HG02588 (cell line): ENCODE data around the gene CRNKL1.
"Not testable (repeated sequence)": the region's sequence is repeated elsewhere in the genome, so short reads cannot be mapped to it uniquely, and the experiment has no call there.

ENCODE experiments used
- ATAC-seq: cut with Tn5 transposase; IDR thresholded peaks from one replicate; pipeline ENCODE4 v1.9.1; 2021; ENCODE audit warnings: mild to moderate bottlenecking, moderate library complexity; ENCODE audit not compliant: unreplicated experiment

Gene CRNKL1

DNA sequence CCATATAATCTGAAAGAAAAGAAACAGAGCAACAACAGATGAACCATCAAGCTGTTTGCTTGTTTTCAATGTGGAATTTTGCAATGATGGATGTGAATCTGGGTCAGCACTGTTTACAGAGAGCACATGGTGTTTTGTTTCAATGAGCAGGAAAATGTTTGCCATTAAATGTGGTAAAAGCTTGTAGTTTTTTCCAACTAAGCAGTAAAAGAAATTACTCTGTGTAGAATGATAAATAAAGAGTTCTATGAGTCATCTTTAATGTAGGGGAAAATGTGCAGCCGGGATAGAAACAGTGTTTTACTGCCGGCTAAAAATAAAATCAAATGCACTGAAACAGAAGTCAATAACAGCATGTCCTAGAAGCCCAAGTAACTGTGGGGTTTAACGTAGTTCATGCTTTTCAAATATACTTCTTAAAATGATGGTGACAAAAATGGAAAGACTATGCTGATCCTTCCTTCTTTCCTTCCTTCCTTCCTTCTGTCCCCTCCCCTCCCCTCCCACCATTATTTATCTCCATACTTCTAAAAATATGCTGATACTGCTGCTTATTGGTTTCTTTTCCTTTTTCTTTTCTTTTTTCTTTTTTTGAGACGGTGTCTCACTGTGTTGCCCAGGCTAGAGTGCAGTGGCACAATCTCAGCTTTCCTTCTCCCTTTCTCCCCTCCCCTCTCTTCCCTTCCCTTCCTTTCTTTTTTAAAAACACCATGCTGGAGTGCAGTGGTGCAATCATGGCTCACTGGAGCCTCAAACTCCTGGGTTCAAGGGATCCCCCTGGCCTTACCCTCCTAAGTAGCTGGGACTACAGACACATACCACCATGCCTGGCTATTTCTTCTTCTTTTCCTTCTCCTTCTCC is 41.4 kb downstream of the CRNKL1 start:
- ATAC-seq = no peak

DNA sequence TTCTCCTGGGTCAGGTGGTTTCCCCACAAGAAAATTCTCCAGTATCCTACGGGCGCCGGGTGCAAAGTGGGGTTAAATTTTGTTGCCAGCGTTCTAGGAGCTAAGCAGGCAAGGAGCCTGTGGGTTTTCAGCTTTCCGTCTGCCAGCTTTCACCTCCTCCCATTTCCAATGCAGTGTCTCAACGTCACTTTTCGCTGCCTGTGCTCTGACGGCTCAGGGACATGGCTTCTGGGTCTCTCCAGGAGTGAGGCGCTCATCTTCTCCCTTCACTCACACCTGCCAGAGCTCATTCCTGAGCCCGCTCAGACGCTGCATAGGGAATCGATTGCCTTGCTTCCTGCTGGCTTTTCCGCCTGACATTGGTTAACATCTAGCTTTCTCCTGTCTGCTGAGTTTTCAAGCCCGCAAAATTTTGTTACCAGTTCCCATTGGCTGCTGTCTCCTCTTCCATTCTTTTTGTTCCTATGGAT is 42.4 kb downstream of the CRNKL1 start:
- ATAC-seq = no peak

DNA sequence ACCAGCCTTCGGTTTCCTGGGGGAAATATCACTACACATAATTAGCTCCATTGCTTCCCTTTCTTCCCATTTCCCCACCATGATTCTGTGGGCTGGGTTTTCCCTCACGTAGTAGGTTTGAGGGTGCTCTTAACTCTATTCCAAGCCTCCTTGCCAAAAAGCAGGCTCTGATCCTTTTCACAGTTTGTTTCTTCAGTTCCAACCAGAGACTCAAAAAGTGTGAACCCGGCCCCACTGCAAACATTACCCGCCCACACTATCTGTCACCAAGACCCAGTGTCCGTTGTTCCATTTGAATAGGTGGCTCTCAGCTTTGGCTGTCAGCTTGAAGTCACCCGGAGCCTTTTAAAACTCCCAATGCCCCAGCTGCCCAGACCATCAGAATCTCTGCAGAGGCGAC is 46.9 kb downstream of the CRNKL1 start:
- ATAC-seq = no peak

DNA sequence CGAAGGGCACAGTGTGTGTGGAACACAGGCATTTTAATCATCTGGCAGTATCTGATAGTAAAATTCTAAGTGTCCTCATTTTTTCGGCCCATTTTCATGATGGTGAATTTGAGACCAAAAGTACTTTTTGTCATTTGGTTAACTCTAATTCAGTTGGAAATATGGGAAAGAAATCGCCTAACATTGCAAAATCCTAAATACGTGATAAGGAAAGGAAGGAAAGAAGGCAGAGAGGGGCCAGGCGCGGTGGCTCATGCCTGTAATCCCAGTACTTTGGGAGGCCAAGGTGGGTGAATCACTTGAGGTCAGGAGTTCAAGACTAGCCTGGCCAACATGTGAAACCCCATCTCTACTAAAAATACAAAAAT is 48.3 kb downstream of the CRNKL1 start:
- not testable (repeated sequence) for ATAC-seq

DNA sequence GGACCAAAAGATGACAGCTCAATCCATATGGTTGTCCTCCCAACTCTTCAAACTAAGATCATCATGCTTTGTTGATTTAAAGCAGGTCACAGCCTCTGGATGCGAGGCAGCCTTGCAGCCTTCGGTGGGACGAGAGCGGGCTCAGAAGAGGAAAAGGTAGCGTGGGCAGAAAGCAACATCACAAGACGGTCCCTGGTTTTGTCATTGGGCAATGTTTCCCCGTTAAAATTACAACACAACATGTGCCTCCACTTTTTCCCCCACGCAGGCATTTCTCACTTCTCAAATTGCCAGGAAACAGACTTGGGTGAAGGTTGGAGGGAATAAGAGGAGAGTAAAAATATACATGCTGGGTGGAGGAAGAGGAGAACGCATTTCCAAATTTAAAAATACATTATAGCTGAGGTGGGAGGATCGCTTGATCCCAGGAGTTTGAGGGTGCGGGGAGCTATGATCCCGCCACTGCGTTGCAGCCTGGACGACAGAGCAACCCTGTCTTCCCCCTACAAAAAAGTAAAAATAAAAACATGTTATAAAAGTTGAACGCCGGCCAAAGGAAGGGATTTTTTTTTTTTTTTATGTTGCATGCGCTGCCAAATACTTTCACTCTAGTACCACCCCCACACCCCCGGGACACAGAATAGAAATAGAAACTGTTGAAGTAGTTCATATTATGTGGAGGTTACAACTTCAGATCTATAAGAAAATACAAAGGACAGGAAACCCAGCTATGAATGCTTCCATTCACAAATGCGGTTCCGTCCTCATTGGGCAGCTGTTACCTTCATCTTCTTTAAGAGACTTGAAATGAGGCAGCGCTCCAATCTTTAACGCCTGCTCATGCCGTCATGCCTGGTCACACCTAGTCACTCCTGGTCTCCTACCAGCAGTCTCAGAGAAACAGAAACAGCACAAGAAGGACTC is 49.0 kb downstream of the CRNKL1 start:
- no peak for ATAC-seq

DNA sequence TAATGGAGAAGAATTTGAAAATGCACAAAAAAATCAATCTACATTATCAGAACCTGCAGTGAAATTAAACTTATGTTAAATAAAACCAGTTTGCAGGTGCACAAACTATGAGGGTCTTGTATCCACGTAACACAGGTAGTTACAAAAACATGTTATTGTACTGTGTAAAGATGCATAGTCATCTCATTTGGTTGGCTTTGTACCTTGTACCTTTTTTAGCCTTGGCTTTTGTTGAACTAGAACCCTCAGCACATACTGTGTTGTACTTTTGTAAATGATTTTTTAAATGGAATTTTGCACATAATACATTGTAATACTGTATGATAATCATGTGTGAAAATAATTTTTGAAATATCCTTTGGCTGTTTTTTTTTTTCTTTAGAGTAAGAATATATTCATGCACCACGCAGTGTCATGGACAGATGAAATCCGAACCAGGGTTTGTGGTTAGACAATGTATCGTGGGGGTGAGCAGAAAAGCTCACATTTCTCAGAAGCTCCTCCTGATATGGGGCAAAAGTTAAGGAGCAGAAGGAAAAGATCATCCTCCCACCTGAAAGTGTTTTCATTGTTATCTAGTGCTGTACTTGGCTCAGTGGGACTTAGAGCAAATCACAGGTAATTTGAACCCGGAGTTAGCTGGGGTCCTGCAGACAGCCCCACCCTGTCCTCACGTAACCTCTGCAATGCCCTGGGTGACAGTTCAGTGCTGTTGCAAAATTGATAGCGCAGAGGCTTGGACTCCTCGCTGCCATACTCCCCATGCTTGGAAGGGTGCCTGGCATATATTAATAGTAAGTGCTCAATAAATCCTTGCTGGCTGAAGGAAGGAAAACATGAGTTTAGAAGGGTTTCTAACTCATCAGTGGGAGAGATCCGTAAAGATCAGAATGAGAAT is 49.9 kb downstream of the CRNKL1 start:
- ATAC-seq = no peak

DNA sequence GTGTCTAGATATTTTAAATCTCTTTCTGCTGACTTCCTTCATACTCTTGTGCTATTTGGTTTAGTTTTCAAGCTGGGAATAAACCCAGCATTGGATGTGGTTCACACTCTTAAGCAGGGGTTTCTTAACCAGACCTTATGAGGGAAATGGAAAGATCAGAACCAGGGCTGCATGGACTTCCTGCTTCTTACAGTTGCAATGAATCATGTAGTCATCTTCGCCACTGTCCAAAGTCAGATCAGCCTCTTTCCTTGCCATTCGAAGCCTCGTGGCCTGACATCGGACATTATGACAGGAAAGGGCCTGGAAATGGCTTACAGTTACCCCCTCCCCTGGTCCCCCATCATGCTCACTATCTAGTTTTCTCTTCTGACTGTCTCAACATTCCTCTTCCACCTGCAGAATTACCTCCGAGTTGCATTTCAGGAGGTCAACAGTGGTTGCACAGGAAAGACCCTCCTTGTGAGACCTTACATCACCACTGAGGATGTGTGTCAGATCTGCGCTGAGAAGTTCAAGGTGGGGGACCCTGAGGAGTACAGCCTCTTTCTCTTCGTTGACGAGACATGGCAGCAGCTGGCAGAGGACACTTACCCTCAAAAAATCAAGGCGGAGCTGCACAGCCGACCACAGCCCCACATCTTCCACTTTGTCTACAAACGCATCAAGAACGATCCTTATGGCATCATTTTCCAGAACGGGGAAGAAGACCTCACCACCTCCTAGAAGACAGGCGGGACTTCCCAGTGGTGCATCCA is 51.9 kb downstream of the CRNKL1 start:
- no peak for ATAC-seq

DNA sequence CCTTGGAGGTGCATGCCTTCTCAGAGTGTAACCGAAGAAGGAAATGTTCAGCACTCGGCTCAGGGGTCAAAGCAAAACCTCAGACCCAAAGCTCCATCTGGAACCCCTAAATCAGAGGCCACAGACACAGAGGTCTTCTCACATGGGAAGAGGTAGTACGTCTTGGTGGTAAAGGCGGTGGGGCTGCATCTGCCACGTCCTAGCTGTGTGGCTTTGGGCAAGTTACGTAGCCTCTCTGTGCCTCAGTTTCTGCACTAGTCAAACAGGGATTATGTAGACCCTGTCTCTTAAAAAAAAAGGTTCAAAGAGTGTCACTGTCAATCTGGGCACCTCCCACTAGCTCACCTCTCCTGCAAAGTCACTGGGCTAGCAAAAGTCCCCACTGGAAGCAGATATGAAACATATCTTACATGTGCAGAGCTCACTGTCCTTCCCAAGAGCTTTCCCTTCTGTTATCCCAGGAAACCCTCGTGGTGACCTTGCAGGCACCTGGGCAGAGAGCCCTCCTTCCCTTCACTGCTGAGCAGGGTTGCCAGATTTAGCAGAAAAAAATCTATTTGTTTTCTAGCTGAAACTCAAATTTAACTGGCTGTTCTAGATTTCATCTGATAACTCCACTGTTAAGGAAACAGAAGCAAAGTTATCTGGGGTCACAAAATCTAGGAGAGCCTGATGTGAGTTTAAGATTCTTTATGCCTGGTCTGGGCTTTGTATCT is 53.1 kb downstream of the CRNKL1 start:
- ATAC-seq = no peak

DNA sequence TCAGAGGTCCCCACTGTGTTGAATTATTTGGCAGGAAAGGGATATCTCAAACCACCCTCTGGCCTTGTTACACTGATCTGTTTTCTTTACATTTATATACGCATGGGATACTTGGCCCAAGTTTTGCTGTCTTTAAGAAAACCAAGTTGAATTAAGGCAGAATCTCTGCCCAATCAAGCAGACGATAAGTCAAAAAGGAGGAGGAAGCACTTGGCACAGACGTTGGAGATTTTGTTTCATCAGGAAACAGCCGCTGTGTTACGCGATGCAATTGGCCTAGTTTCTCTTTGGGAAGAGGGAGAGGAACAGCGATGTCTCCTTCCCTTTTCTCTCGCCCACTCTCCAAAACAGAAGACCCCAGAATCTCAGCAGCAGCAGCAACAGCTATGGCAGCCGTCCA is 55.3 kb downstream of the CRNKL1 start:
- no peak for ATAC-seq

DNA sequence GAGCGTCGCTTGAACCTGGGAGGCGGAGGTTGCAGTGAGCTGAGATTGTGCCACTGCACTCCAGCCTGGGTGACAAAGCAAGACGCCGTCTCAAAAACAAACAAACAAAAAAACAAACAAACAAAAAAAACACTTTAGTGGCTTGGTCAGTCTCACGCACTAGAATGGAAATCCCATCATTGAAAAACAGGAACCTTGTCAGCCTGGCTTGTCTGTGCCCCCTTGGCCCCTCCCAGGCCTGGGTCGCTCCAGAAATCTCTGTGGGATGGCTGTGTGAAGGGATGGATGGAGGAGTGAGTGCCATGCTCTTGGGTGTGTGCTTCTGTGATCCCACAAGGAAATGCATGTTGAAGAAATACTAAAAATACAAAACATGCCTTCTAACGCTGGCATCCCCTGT is 56.0 kb downstream of the CRNKL1 start:
- no peak for ATAC-seq

DNA sequence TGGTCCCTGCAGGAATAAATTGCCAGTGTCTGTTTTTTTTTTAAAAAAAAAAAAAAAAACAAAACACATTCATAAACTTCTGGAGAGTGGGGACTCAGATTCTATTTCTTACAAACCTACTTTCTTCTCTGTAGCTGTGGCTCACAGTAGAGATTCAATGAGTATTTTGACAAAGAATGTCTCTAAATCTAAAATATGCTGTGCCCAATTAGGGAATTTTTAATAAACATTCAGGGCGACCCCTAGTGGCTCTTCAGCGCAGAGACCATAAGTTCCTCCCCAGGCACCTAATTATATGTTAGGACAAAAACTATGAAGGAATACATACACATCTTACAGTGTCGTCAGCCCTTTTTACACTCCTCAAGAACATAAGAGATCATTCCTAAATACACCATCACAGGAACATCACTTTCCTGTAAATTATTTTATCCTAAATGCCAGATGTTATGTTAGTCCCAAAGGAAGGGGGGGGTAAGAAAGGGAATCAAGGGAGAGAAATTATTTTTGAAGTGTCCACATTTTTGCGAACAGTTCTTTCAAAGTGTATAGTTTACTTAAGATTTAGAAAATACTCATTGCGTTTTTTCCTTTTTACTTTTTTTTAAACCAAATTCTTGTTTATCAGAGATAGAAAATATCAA is 56.9 kb downstream of the CRNKL1 start:
- ATAC-seq = no peak

DNA sequence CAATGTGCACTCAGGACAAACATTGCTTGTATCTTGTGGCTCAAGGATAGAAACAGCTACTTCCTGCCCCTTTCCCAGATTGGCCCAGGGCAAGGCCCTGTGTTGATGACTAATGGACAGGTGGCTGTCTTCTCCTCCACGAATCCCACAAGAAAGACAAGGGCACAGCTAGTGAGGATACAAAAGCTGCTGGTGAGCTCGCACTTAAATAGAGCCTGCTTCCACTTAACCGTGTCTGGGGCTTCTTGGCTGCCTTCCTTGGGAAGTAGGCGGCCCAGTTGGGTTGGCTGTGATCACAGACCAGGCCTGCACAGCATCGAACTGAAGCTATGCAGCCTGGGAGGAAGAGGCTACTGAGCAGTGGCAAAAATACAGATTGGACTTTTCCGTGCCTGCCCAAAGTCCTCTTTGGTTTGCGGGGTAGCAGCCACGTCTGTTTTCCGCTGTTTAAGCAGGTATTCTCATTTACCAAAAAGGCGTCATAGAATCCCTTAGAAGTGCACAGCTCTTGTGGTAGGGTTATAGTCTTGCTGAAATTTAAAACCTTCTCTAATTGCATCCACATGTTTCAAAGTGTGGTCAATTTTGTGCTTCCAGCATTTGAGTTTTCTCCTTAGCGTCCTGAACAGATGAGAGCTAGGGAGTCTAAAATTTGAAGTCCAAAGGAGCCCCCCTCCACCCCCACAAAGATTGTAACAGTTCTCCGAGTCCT is 58.2 kb downstream of the CRNKL1 start:
- ATAC-seq = no peak

DNA sequence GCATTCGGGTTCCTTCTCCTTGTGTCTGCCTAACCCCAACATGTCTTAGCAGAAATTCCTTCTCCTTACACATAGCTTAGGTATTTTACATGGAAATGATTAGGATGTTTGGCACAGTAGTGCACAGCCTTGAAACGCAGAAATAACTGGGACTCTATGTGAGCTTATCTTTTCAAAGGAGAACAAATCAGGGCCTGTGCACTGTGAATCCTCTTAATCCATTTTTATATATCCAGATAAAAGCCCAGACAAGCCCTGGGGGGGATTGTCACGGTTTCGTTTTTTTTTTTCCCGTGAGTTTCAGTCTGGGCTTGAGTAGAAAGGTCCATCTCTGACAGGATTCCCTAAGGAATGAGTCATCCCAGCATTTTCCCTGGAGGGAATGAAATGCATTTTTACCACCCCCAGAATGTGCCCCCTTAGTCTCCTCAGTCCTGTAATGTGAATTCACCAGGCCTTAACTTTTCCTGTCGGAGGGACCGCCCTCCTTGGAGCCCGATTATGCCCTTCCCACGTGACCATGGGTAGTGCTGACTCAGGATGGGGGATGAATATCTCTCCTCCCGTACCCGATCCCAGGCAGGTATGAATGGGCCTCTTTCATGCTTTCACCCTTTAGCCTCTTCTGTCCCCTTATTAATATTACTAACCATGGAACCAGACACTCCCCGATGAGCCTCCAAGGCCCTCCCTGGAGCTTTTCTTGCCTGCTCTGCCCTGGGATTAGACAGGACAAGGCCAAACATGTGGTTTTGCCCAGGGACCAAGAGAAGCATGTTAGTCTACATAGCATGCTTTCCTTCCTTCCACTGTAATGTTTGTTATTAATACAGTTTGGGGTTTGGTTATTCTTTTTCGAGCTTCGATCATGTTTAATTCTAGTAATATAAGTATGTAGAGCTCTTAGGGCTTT is 59.0 kb downstream of the CRNKL1 start:
- ATAC-seq = no peak

DNA sequence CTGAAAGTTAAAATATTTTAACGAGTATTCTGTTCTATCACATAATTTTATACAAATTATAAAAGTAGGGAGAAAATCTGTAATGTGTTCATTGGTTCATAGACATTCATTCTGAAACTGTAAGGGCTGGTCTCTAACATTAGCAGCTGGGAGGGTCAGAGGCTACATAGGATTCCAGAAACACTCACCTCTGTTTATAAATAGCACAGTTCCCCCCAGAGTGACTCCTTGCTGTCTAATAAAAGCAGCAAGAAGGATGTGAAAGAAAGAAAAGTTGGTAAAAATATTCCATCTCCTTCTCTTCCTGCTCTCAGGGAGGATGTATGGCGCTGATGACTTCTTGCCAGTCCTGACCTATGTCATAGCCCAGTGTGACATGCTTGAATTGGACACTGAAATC is 60.4 kb downstream of the CRNKL1 start:
- ATAC-seq = no peak

DNA sequence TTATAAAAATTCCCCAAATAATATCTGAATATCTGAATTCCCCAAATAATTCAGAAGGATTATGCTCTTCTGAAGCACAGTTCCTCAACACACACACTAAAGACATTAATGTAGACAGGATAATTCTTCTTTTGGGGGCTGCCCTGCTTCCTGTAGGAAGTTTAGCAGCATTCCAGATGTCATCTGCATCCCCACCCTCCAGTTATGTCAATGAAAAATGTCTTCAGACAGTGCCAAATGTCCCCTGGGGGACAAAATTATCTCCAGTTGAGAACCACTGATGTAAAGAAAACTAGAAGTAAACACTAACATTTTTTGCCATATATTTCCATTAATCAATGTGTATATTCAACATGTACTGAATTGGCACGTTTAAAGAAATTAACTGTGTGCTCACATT is 61.0 kb downstream of the CRNKL1 start:
- no peak for ATAC-seq

DNA sequence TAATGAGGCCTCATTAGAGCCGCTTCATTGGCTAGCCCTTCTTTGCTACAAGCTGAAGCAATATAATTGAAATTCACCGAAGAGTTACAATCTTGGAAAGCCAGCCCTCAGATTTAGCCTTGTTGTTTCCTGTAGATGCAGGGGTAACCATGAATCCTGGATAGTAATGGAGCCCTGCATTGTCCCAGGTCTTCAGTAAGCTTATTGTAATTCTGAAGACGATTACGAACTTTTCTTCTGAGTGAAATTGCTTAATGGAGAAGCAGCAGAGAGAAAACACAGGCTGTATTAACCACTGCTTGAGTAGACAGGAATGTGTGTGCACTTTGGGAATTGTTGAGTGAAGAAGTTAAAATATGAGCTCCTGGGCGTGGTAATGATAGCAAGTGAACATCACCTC is 61.4 kb downstream of the CRNKL1 start:
- no peak for ATAC-seq

DNA sequence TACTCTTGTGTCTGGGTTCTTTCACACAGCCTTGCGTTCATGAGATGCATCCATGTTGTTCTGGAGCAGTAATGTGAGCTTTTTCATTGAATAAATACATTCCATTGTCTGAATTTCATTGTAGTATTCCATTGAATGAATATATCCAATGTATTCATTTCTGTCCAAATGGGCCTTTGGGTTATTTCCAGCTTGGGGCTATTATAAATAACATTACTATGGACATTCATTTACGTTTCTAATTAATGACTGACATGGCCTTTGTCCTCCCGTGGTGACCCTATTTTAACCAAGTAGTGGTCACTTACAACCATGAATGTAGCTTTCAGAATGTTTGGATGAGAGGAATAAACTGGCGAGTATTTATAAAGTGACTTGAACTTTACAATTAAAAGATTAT is 65.2 kb downstream of the CRNKL1 start:
- ATAC-seq = no peak
